HG03045 (cell line): Measurements from ENCODE around the gene OR2J1.
"Not testable (repeated sequence)": the region's sequence is repeated elsewhere in the genome, so short reads cannot be mapped to it uniquely, and the experiment has no call there.

Source experiments
- ATAC-seq: cut with Tn5 transposase; IDR thresholded peaks from one replicate; pipeline ENCODE4 v1.9.1; 2021; ENCODE audit warnings: mild to moderate bottlenecking, moderate library complexity; ENCODE audit not compliant: unreplicated experiment

The OR2J1 gene

DNA sequence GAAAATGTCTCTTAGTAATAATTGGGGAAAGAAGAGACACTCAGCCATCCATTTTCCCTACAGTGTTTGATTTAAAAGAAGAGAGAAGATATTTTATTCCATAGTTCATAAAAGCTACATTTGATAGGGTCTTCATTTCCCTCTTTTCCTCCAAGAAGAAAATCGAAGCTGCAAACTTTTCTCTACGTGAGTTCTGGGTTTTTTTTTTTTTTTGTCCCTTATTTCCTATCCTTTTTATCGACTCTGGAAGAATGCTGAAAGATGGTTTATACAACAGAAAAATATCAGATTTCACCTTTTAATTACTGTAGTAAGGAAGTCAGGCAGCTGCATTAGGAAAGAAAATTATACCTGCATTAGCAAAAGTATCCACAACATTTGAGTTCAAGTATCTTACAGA is at the start of gene OR2J1:
Gene OR2J1 (plus strand): TSS at position 301 of the 400 bp plus-strand sequence. CDS start 1,453 bp downstream, outside the sequence.
- ATAC-seq, result no peak

DNA sequence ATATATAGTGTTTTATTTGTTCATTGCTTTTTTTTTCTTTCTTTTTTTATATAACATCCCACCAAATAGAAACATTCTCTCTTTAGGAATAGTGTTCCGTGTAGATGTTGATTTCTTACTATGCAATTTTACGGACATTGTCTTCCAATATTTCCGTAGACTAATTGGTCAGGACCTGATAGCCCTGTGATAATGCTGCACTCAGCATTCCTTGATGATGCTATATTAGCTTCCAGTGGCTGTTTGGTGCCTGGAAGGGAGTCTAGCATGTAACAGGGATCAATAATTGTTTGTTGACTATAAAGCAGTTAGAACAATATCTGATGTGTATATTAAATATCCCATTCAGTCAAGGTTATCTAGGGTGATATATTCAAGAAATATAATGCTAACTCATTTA is 47.6 kb upstream of the OR2J1 start:
- no peak for ATAC-seq

DNA sequence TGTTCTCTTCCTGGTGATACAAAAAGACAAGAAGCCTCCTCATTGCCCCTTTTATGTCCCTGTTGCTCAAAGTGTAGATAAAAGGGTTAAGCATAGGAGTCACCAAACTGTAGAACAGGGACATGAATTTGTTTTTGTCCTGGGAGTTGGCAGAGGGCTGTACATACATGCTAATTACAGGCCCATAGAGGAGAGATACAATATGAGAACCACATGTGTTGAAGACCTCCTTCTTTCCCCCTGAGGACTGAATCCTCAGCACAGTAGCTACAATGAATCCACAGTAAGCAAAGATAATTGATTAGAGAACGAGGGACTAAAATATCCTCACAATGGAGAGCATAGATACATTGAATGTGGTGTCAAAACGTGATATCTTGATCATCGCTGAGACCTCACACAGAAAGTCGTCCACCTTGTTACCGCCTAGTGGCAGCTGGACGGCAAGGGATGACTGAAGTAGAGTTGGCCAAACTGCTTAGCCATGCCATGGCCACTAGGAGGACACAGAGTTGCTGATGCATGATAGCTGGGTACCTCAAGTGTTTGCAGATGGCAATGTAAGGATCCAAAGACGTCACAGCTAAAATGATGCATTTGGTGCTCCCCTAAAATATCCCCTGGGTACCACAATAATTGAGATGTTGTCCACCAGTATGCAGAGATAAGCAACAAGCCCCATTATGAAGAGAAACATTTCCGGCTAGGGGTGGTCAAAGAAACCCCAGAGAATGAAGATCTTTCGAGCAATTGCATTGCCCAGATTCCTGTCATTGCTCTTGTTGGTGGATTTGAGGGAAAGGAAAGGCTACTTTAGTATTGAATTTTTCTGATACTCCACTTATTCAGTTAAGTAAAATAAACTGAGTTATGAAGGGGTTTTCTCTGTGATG is 27.2 kb upstream of the OR2J1 start:
- no peak for ATAC-seq

DNA sequence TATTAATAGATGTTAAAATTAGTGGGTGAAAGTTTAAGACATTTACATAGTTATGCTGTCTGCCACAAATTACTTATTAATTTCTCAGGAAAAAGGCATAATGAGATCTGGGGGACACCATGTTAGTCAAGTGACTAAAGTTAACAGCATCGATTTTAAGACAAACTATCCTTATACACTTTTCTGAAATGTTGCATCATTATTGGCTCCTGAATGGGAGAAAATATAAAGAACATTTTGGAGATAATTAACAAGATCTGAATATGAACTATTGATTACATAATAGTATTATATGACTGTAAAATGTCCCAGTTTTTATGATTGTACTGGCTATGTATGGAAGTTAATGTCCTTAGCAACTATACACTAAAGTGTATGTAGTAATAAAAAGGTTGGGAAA is 20.1 kb upstream of the OR2J1 start:
- ATAC-seq, result no peak

DNA sequence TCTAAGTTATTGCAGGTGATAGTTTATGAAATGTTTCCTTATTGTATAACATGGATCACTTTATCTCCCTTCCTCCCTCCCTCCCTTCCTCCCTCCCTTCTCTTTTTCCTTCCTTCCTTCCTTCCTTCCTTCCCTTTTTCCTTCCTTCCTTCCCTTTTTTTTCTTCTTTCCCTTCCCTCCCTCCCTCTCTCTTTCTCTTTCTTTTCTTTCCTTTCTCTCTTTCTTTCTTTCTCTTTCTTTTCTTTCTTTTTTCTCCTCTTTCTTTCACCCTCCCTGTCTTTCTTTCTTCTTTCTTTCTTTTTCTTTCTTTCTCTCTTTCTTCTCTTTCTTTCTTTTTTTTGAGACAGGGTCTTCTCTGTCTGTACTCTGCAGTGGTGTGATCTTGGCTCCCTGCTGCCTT is 18.0 kb upstream of the OR2J1 start:
- no peak for ATAC-seq

DNA sequence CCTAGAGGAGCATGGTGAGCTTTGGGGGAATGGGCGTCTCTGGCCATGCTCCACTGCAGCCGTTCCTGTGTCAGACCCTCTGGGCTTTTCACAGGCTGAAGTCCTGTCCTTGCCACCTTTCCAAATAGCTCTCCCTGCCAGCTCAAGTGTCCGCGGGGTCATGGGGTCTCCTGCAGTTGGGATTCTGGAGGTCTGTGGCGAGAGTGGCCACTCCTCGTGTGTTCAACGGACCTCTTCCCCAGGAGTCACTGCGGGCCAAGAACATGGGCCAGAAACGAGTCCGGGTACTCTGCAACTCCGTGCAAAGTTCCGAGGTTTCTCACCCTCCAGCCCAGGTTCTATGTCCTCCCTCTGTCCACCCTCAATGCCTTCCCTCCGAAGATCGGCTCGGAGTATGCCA is 16.8 kb upstream of the OR2J1 start:
- ATAC-seq, result no peak

DNA sequence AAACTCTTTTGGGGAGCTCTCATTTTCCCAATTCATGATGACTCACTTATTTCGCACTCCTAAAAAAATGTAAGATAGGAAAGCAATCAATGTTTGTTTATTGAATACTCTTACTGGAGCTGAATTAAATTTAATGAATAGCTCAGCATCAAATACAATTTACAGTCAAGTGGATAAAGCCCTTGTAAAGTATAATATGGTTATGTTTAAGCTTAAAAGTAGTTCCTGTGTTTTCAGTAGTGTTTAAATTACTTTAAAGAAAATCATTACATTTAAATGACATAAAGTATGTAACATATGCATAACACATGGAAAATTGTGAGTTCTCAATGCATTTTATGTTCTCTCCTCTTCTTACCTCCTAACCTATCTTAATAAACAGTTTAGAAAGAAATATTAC is 12.1 kb upstream of the OR2J1 start, which contains the start of gene OR2B3:
Gene OR2B3 (minus strand): TSS at position 101 of the 400 bp plus-strand sequence. CDS start 65 bp downstream, at position 36.
- no peak for ATAC-seq

DNA sequence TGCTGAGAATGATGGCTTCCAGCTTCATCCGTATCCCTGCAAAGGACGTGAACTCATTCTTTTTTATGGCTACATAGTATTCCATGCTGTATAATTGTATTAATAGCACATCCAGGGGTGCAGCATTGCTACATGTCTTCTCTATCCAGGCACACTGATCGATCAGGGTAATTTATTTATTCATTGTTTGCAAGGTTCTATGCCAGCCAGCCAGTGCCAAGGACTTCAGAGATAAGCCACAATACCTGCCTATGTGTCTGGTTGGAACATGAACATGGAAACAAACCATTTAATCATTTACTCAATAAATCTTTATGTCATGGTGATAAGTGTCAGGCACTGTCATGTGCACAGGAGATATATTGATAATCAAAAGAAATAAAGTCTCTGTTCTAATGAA is 6.3 kb upstream of the OR2J1 start:
- ATAC-seq, result no peak

DNA sequence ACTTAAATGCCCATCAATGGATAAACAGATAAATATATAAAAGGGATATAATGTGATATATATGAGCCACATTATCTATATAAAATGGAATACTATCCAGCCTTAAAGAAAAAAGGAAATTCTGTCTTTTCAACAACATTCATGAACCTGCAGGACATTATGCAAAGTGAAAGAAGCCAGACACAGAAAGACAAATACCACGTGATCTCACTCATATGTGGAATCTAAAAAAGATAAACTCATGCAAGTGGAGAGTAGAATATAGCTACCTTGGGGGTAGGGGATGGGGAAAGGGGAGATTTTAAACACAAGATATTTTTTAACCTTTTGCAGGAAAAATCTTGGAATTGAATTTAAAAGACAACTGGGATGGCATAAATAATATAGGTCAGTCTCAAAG is 1.5 kb upstream of the OR2J1 start:
- no peak for ATAC-seq

DNA sequence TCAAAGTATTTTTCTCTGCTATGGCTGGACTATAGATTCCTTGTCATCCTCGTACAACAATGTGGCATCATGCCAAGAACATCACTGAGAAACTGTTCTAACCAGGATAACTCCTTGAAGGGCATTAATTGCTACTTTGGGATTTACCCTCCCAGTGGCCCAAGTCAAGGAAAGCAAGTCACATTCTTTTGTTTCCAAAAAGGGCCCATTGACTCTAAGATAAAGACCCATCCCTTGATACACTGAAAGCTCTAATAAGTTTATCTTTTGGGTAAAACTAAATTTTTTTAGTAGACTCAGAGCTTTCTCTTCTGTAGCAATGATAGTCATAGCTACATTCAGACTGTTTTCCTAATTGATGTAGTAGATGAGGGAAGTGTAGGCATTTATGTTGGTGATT is 8.5 kb downstream of the OR2J1 start, which contains the start of gene OR2J3:
Gene OR2J3 (plus strand): TSS at position 301 of the 400 bp plus-strand sequence. CDS start 3,833 bp downstream, outside the sequence.
- ATAC-seq, result no peak

DNA sequence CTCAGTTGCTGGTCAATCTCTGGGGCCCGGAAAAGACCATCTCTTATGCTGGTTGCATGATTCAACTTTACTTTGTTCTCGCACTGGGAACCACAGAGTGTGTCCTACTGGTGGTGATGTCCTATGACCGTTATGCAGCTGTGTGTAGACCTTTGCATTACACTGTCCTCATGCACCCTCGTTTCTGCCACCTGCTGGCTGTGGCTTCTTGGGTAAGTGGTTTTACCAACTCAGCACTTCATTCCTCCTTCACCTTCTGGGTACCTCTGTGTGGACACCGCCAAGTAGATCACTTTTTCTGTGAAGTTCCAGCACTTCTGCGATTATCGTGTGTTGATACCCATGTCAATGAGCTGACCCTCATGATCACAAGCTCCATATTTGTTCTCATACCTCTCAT is 12.8 kb downstream of the OR2J1 start:
- no peak for ATAC-seq

DNA sequence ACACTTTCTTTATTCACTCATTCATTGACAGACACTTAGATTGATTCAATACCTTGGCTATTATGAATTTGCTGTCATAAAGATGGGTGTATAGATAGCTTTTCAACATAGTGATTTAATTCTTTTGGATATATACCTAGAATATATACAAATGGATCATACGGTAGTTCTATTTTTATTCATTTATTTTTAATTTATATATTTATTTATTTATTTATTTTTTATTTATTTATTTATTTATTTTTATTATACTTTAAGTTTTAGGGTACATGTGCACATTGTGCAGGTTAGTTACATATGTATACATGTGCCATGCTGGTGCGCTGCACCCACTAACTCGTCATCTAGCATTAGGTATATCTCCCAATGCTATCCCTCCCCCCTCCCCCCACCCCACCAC is 15.7 kb downstream of the OR2J1 start:
- not testable (repeated sequence) for ATAC-seq

DNA sequence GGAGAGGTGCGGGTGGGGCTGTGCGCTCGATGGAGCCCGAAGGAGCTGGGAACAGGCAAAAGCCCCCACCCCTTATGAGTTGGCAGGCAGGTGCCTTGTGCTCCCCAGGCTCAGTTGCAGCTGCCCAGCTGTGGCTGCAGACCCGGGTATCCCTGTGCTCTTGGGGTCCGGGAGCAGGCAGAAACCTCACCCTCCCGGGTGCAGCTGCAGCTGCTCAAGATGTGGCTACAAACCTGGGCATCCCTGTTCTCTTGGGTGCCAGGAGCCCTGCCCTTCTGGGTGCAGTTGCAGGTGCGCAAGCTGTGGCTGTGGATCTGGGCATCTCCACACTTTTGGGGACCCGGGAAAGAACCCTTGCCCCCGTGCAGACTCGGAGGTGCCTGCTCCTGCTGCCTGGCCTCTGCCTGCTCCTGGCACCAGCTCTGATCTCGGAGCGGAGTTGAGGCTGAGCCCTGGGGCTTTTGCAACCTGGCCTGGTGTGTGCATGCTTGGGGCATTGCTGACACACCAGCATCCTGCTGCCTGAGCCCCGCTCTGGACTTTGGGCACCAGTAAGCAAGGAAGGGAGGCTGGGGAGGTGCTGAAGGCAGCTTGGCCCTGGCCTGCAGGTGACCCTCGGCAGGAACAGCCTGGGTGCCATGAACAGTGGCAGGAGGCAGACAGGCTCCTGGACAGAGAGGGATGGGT is 30.2 kb downstream of the OR2J1 start:
- no peak for ATAC-seq

DNA sequence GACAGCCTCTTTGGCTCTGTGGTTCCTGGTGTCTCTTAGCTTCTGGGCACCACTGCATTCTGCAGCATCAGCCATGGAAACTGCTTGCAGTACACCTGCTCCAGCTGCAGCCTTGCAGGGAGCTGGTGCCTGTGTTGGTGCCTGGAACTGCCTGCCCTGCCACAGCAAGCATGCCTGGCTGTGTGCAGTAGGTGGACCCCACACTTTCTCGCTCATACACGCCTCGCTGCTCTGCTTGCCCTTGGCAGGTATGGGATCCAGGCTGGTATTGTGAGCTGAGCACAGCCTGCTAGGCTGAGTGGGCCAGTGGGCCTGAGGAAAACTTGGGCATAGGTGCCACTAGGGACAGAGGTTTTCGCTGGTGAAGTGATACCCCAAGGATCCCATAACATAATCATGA is 31.4 kb downstream of the OR2J1 start:
- no peak for ATAC-seq

DNA sequence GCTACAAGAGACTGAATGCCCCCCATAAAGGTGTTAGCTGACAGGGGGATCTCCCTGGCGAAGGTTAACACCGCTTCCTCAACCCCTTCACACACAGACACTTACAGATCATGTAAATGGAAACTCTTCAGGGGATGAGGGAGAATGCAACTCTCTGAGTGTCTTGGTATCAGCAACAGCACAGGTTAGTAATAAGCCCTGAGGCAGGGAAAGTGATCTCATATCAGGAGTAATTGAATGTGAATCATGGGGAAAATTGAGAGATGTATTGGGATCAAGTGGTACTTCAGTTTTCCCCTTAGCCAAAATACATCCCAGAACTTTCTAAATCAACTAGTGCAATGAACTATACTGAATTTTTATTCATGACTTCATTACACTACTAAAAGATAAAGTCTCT is 32.4 kb downstream of the OR2J1 start:
- no peak for ATAC-seq

DNA sequence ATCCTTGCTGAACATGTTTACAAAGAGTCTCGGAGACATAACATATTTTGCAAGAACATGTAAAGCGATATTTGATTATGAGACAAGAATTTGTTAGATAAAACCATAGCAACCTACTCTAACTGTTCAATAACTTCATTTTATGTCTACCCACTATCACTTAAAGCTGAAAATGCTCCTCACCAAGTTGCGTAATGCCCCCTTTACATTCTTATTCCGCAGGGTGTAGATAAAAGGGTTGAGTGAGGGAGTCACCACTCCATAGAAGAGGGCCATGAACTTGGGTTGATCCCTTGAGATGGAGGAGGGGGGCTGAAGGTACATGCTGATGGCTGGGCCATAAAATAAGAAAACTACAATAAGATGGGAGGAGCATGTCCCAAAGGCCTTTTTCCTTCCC is 38.4 kb downstream of the OR2J1 start:
- no peak for ATAC-seq

DNA sequence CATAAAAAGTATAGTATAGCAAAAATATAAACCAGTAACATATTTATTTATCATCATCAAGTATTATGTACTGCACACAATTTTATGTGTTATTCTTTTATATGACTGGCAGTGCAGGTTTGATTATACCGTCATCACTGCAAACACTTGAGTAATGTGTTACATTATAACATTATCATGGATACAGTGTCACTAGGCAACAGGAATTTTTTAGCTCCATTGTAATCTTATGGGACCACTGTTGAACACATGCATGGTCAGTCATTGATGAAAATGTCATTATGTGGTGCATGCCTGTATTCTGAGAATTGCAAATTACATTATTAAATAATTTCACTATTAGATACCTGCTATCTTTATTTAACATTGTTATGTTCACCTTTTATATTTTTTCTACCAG is 42.3 kb downstream of the OR2J1 start:
- no peak for ATAC-seq

DNA sequence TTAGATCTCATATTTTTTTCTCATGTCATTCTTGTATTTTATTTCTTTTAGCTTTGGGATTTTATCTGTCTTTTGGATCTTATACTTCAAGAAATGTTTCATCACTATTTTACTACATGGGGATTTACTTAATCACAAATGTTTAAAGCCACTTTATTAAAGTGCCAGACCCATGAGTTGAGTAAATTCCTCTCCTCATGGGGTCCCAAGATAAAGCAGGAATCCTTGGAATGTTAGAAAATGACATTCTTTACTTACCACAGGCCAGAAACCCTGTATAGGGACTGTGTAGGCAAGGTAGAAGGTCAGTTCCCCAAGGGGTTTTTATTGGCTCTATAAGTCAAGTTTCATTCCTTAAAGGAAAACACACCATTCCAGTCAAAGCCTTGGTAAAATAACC is 43.0 kb downstream of the OR2J1 start:
- ATAC-seq, result no peak

DNA sequence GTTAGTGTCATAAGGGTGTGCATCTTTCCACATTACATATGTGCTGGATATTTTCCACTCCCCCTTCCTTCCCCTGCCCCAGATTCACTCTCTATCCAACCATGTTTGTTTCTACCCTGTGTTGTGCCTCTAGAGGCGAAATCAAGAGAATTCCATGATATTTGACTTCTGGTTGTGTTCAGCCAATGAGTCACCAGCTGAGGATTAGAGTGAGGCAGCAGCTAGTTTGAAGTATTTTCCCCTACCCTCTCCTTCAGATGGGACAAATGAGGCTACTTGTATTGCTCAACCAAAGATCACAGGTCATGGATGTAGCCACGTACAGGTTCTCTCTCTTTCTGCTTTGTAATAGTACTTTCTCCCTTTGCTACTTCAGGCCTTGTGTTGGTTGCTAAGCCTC is 46.9 kb downstream of the OR2J1 start:
- no peak for ATAC-seq

DNA sequence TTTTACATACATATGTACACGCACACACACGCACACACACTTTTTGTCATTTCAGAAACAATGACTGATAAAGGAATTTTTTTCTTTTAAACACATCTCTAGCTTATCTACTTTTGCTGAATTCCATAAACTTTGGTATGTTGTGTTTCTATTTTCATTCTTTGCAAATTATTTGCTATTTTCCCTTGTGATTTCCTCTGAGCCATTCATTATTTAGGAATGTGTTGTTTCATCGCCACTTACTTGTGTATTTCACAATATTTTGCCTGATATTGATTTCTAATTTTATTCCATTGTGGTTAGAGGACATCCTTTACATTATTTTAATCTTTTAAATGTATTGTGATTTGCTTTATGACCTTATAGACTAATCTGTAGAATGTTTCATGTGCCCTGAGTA is 47.8 kb downstream of the OR2J1 start:
- ATAC-seq, result no peak

DNA sequence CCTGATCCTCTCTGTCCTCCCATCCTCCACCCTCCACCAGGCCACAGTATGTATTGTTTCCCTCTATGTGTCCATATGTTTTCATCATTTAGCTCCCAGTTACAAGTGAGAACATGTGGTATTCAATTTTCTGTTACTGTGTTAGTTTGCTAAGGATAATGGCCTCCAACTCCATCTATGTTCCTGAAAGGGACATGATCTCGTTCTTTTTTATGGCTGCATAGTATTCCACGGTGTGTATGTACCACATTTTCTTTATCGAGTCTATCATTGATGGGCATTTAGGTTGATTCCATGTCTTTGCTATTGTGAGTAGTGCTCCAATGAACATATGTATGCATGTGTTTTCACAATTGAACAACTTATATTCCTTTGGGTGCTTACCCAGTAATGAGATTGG is 50.2 kb downstream of the OR2J1 start:
- ATAC-seq, result not testable (repeated sequence)
